HG03432 (cell line): ENCODE results near the gene PLA2G4B.

Source experiments
- ATAC-seq: cut with Tn5 transposase; IDR thresholded peaks from one replicate; pipeline ENCODE4 v1.9.1; 2021; ENCODE audit warnings: mild to moderate bottlenecking, moderate library complexity; ENCODE audit not compliant: unreplicated experiment

The PLA2G4B gene

GRCh38 chr15:41869770-41870688 is 31.4 kb downstream of the PLA2G4B start:
- no peak for ATAC-seq

GRCh38 chr15:41870689-41871081 is 32.0 kb downstream of the PLA2G4B start:
- ATAC-seq, result no peak

GRCh38 chr15:41871175-41871905 is 32.7 kb downstream of the PLA2G4B start:
- ATAC-seq, result no peak

GRCh38 chr15:41872166-41872747 is 33.6 kb downstream of the PLA2G4B start:
- ATAC-seq, result no peak

- no peak for ATAC-seq
These were observed 35.1 kb downstream of the PLA2G4B start for GRCh38 chr15:41873711-41874110.

- no peak for ATAC-seq
These were observed 36.1 kb downstream of the PLA2G4B start for GRCh38 chr15:41874736-41875135.

- ATAC-seq, result no peak
These were observed 37.4 kb downstream of the PLA2G4B start for GRCh38 chr15:41876007-41876406.

- ATAC-seq, result no peak
These were observed 38.0 kb downstream of the PLA2G4B start for GRCh38 chr15:41876689-41877088.

- ATAC-seq, result no peak
These were observed 39.1 kb downstream of the PLA2G4B start for GRCh38 chr15:41877631-41878354.

GRCh38 chr15:41878355-41878699 is 39.7 kb downstream of the PLA2G4B start:
- no peak for ATAC-seq

- ATAC-seq, result no peak
These were observed 40.7 kb downstream of the PLA2G4B start for GRCh38 chr15:41879321-41879845.

GRCh38 chr15:41880156-41880877 is 41.7 kb downstream of the PLA2G4B start:
- ATAC-seq, result no peak

- no peak for ATAC-seq
These were observed 42.4 kb downstream of the PLA2G4B start for GRCh38 chr15:41881086-41881485.

GRCh38 chr15:41881550-41881919 is 42.9 kb downstream of the PLA2G4B start:
- ATAC-seq, result no peak

GRCh38 chr15:41881920-41882688 is 43.5 kb downstream of the PLA2G4B start:
- ATAC-seq, result no peak

- no peak for ATAC-seq
These were observed 44.2 kb downstream of the PLA2G4B start for GRCh38 chr15:41882689-41883483.

- no peak for ATAC-seq
These were observed 44.8 kb downstream of the PLA2G4B start for GRCh38 chr15:41883484-41883825.

GRCh38 chr15:41884458-41884857 is 45.8 kb downstream of the PLA2G4B start:
- no peak for ATAC-seq

- no peak for ATAC-seq
These were observed 46.7 kb downstream of the PLA2G4B start for GRCh38 chr15:41885321-41885720.
